CD4-positive, alpha-beta memory T cell (primary cell): ENCODE results near the gene RXRB. TPM values are rescaled to one million over a fixed set of nuclear protein-coding genes. Genes with fewer than 3 reads are reported as not detected.

ENCODE experiments used
- CTCF ChIA-PET: fragments of 350-600 bp; sonication (Branson Sonifier 250); formaldehyde crosslinking; loops from one replicate; lab custom pipeline; 2021; ENCODE audit warnings: inconsistent platforms; ENCODE audit not compliant: partially characterized antibody; lab: Charles Lee
- POLR2A ChIA-PET: fragments of 350-600 bp; sonication (Branson Sonifier 250); formaldehyde crosslinking; loops from one replicate; lab custom pipeline; 2021; ENCODE audit not compliant: partially characterized antibody; lab: Charles Lee
- DNase-seq, 5 donors: peaks; one replicate each; pipeline versions ENCODE4 v3.0.0 to v3.0.0-alpha.2; 2020 to 2022; ENCODE audit warnings: mixed read lengths in 1 of 5
- H3K27ac ChIP-seq: one replicate; pipeline ENCODE4 v1.7.0; 2013; ENCODE audit warnings: low read depth, low read length
- H3K27me3 ChIP-seq: 2 replicates; pipeline ENCODE4 v1.7.0; 2013; ENCODE audit warnings: mild to moderate bottlenecking, low read length, moderate library complexity; ENCODE audit not compliant: insufficient read depth
- H3K36me3 ChIP-seq: 2 replicates; pipeline ENCODE4 v1.7.0; 2013; ENCODE audit warnings: mild to moderate bottlenecking, low read length, moderate library complexity; ENCODE audit not compliant: insufficient read depth
- H3K4me1 ChIP-seq: 2 replicates; pipeline ENCODE4 v1.7.0; 2013; ENCODE audit warnings: mild to moderate bottlenecking, low read length, moderate library complexity; ENCODE audit not compliant: insufficient read depth
- H3K4me3 ChIP-seq, 2 donors: one replicate each; pipeline ENCODE4 v1.7.0; 2013; ENCODE audit warnings: low read length in 2 of 2, mild to moderate bottlenecking in 1 of 2
- H3K9me3 ChIP-seq, 2 donors: one replicate each; pipeline ENCODE4 v1.7.0; 2013; ENCODE audit warnings: low read length in 2 of 2, control low read depth in 1 of 2; ENCODE audit not compliant: control insufficient read depth in 1 of 2
- H3K27ac Mint-ChIP-seq, 7 donors: one replicate each; pipeline ENCODE4 v1.8.0; 2020 to 2021; ENCODE audit warnings: mixed read lengths in 7 of 7, mild to moderate bottlenecking in 6 of 7, inconsistent platforms in 3 of 7, moderate library complexity in 3 of 7
- H3K27me3 Mint-ChIP-seq, 2 donors: one replicate each; pipeline ENCODE4 v1.8.0; 2020 to 2021; ENCODE audit warnings: mixed read lengths in 2 of 2
- H3K36me3 Mint-ChIP-seq, 2 donors: one replicate each; pipeline ENCODE4 v1.8.0; 2020 to 2021; ENCODE audit warnings: mixed read lengths in 2 of 2, inconsistent platforms in 1 of 2, mild to moderate bottlenecking in 1 of 2
- H3K4me1 Mint-ChIP-seq, 4 donors: one replicate each; pipeline ENCODE4 v1.8.0; 2020 to 2021; ENCODE audit warnings: mixed read lengths in 4 of 4, mild to moderate bottlenecking in 1 of 4
- H3K4me3 Mint-ChIP-seq, 8 donors: one replicate each; pipeline ENCODE4 v1.8.0; 2020 to 2021; ENCODE audit warnings: mixed read lengths in 8 of 8, mild to moderate bottlenecking in 7 of 8, moderate library complexity in 6 of 8, inconsistent platforms in 3 of 8
- H3K9me3 Mint-ChIP-seq, 8 donors: one replicate each; pipeline ENCODE4 v1.8.0; 2020 to 2021; ENCODE audit warnings: mixed read lengths in 8 of 8, mild to moderate bottlenecking in 5 of 8, inconsistent platforms in 3 of 8, moderate library complexity in 1 of 8
- intact Hi-C: fragments of 100-400 bp; cut with micrococcal nuclease; formaldehyde crosslinking; loops from one replicate; pipeline ENCODE4 v1.15.1; 2023
- polyA plus RNA-seq, 2 donors: library from polyadenylated mRNA; unstranded; fragments of 300-500 nt; fragmentation: Illumina TruSeq; gene quantifications; one replicate each; pipeline ENCODE4 v1.2.3, GENCODE V29; 2021
- total RNA-seq, 2 experiments: library from RNA; stranded (reverse); gene quantifications; one replicate each; pipeline ENCODE4 v1.2.3, GENCODE V29; 2021

Gene RXRB
- total and polyA plus RNA-seq, 4 experiments from 2014 or later = 5.6 to 94.3 (median 50.3) TPM

DNA sequence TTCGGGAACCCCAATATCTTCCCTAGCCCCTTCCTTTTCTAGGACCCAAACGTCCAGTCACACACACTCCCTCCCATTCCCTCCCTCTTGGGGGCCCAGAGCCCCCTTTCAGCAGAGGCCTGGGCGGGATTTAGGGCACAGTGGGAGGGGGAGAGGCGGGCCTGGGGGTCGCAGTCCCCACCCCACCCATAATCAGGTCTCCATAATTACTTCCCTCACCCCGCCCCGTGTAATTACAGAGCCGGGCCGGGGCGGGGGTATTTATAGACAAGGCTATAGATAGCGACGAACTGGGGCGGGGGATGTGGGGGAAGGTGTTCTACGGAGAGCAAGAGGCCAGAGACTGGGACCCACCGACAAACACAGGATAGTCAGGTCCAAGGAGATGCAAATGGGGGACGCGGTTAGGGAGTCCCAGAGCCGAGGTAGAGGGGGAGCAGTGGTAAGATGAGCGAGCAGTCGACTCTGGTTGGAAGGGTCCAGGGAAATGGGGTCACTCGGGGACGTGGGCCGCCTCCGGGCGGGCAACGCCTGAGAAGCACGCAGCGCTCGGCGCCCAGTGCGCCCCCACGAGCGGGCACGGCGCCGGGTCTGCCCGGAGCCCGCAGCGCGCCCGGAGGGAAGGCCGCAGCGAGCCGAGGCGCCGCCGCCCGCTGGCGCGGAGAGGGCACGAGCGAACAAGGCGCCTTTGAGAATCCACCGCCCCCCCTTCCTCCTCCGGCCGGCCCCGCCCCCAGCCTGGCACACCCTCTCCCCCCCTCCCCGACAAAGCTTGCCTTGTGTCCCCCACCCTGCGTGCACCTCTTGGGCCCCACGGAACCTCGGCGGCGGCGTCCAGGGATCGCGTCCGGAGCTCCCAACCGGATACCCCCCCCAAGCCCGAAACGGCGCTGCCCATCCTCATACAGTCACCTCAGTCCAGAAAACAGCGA, 7.5 kb downstream of the RXRB start:
- ChIA-PET POLR2A (interaction anchor here (0.8 to 2.2 kb wide), 6 partner anchors 9 to 221 kb away, joined by 3 to 9 read pairs (median 3); partner anchors contain the start of gene RING1), CTCF (no interaction called here)
- Mint-ChIP-seq H3K27me3 (peaks cover 15 to 19% of the 10 kb centered on the region in 2 donors), H3K4me1 (peaks cover 9 to 29% (median 17%) of the 10 kb centered on the region in 4 donors), H3K4me3 (peak overlapping the region; percentile 73 to 88 (median 84)), H3K36me3 (peaks cover 37 to 45% of the 10 kb centered on the region in 2 donors), H3K9me3 (no peaks in the 10 kb centered on the region), H3K27ac (peak overlapping the region in 6 of 7 donors; percentile 29 to 90 (median 66))
- peaks cover 21% of the 10 kb centered on the region for H3K27me3 ChIP-seq
- peaks cover 26% of the 10 kb centered on the region for H3K4me1 ChIP-seq
- DNase-seq = peak in 2 of 5 donors; percentile 11 to 47
- intact Hi-C loops = no loop called here
- H3K27ac ChIP-seq = no peak overlapping the region
- H3K36me3 ChIP-seq = peaks cover 33% of the 10 kb centered on the region
- H3K9me3 ChIP-seq = no peaks in the 10 kb centered on the region
- H3K4me3 ChIP-seq = peak overlapping the region in 1 of 2 donors; percentile 32

DNA sequence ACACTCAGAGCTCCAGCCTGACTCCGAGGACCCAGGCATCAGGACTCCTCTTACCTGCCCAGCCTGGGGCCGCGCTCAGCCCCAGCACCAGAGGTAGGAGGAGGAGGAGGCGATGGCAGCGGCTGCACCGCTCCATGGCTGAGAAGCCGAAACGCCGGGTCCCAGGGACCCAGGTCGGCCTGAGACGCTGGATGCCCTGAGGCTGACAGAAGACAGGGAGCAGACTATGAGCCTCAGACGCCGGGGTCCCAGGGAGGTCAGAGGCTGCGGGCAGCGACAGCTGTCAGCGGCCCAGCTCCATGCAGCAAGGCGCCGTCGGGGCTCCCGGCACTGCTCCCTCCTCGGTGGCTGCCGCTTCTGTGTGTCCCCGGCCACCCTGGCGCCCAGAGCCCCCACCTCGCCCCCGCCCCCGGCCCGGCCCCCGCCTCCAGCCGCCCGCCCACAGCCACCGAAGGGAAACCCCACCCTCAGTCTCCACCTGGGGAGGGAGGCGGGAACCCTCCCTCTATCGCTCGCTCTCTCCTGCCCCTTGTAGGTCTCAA, 8.3 kb downstream of the RXRB start, which contains the start of gene COL11A2:
COL11A2 (minus strand) TSS at position 363 of the 542 bp plus-strand sequence; CDS start at position 136, 227 bp downstream.
- H3K27me3 Mint-ChIP-seq = peaks cover 20 to 24% of the 10 kb centered on the region in 2 donors
- H3K36me3 Mint-ChIP-seq = peaks cover 33 to 37% of the 10 kb centered on the region in 2 donors
- CTCF ChIA-PET = interaction anchor here (1.3 kb wide), 1 partner anchor 31 kb away, joined by 5 read pairs; no protein-coding TSS in a partner anchor
- intact Hi-C loops = no loop called here
- Histone ChIP-seq H3K4me3 (peak within 1 kb of the TSS in 1 of 2 donors; percentile 32), H3K4me1 (peaks cover 19% of the 10 kb centered on the region), H3K36me3 (peaks cover 31% of the 10 kb centered on the region), H3K27ac (no peak within 1 kb of the TSS), H3K9me3 (no peaks in the 10 kb centered on the region), H3K27me3 (peaks cover 21% of the 10 kb centered on the region)
- peak in 2 of 5 donors; percentile 22 to 51 for DNase-seq
- POLR2A ChIA-PET = interaction anchor here (0.9 to 2.2 kb wide), 6 partner anchors 8 to 220 kb away, joined by 3 to 9 read pairs (median 4); partner anchors contain the start of genes RPS18 and VPS52
- H3K4me1 Mint-ChIP-seq = peaks cover 5 to 21% (median 10%) of the 10 kb centered on the region in 4 donors
- no peaks in the 10 kb centered on the region for H3K9me3 Mint-ChIP-seq
- H3K27ac Mint-ChIP-seq = peak within 1 kb of the TSS in 5 of 7 donors; percentile 29 to 90 (median 72)
- H3K4me3 Mint-ChIP-seq = peak within 1 kb of the TSS; percentile 73 to 88 (median 84)

GRCh38 chr6:33191383-33192104, 8.9 kb downstream of the RXRB start:
- Histone ChIP-seq H3K4me3 (no peak overlapping the region), H3K36me3 (peaks cover 26% of the 10 kb centered on the region), H3K27me3 (peaks cover 21% of the 10 kb centered on the region), H3K27ac (no peak overlapping the region), H3K4me1 (peaks cover 16% of the 10 kb centered on the region), H3K9me3 (no peaks in the 10 kb centered on the region)
- Mint-ChIP-seq H3K9me3 (no peaks in the 10 kb centered on the region), H3K4me3 (peak overlapping the region in 4 of 8 donors; percentile 39 to 88 (median 59)), H3K36me3 (peaks cover 29 to 33% of the 10 kb centered on the region in 2 donors), H3K27ac (peak overlapping the region in 1 of 7 donors; percentile 26), H3K4me1 (peaks cover 5 to 21% (median 9%) of the 10 kb centered on the region in 4 donors), H3K27me3 (peaks cover 21 to 25% of the 10 kb centered on the region in 2 donors)
- intact Hi-C loops = no loop called here
- peak in 1 of 5 donors; percentile 29 for DNase-seq
- CTCF ChIA-PET = interaction anchor here (1.3 kb wide), 1 partner anchor 30 kb away, joined by 5 read pairs; no protein-coding TSS in a partner anchor
- POLR2A ChIA-PET = interaction anchor here (0.9 to 2.2 kb wide), 6 partner anchors 8 to 220 kb away, joined by 3 to 9 read pairs (median 4); partner anchors contain the start of genes RPS18 and VPS52

- peak overlapping the region in 1 of 7 donors; percentile 73 for H3K27ac Mint-ChIP-seq
- no peaks in the 10 kb centered on the region for H3K9me3 ChIP-seq
- no peaks in the 10 kb centered on the region for H3K9me3 Mint-ChIP-seq
- ChIA-PET CTCF (interaction anchor here (1.2 kb wide), 1 partner anchor 18 kb away, joined by 6 read pairs; the partner anchor contains the start of gene RING1), POLR2A (interaction anchor here (0.9 to 1.4 kb wide), 2 partner anchors 9 to 81 kb away, joined by 4 to 5 read pairs; partner anchors contain the start of genes RPS18, RXRB and VPS52)
- H3K27me3 ChIP-seq = peaks cover 21% of the 10 kb centered on the region
- H3K4me1 Mint-ChIP-seq = peaks cover 5 to 23% (median 9%) of the 10 kb centered on the region in 4 donors
- peaks cover 21 to 26% of the 10 kb centered on the region in 2 donors for H3K27me3 Mint-ChIP-seq
- no peak overlapping the region for H3K4me3 Mint-ChIP-seq
- intact Hi-C loops = no loop called here
- H3K4me3 ChIP-seq = no peak overlapping the region
- H3K27ac ChIP-seq = no peak overlapping the region
- peaks cover 17% of the 10 kb centered on the region for H3K36me3 ChIP-seq
- peaks cover 20 to 23% of the 10 kb centered on the region in 2 donors for H3K36me3 Mint-ChIP-seq
- H3K4me1 ChIP-seq = peaks cover 16% of the 10 kb centered on the region
- peak in 1 of 5 donors; percentile 10 for DNase-seq
Observed at GRCh38 chr6:33190504-33191107, 9.9 kb downstream of the RXRB start.

DNA sequence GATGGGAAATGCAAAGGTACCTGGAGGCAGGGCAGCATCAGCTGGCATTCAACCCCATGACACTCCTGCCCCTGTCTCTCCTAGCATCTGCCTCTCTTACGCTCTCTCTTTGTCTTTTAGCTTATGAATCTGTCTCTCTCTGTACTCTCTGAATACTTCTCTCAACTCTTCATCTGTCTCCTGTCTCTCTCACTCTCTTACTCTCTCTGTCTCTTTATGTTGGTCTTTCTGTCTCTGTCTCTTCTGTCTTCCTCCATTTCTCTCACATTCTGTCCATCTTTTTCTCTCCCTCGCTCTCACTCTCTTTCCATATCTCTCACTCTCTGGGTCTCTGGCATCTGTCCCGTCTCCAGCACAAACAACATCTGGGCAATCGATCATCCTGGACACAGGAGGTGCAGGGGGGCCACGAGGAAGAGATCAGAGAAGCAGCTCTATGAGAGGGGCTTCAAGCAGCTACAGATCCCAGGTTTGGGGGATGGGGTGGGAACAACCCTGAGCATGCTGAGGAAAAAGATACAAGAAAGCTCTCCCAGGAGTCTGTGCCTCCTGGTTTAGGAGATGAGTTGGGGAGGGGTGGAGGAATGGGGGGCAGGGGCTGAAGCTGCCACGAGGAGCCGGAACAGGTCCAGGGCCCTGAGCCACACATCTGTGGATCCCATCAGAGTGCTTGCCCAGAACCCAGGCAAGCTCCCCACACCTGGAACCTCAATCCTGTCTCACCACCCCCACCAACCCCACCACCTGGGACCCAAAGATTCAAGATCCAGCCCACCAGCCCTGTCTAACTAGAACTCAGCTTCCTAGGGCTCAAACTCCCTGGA, 10.6 kb downstream of the RXRB start:
- CTCF ChIA-PET = interaction anchor here (0.6 to 1.2 kb wide), 3 partner anchors 9 to 59 kb away, joined by 3 to 6 read pairs (median 4); partner anchors contain the start of gene RING1
- H3K9me3 Mint-ChIP-seq = no peaks in the 10 kb centered on the region
- H3K36me3 ChIP-seq = peaks cover 9% of the 10 kb centered on the region

More for the DNA sequence above, 10.6 kb downstream of the RXRB start:
- H3K36me3 Mint-ChIP-seq = peaks cover 13 to 16% of the 10 kb centered on the region in 2 donors
- peak overlapping the region in 2 of 7 donors; percentile 7 to 70 for H3K27ac Mint-ChIP-seq
- peaks cover 21% of the 10 kb centered on the region for H3K27me3 ChIP-seq
- H3K4me1 ChIP-seq = peaks cover 16% of the 10 kb centered on the region
- peak in 1 of 5 donors; percentile 20 for DNase-seq
- peaks cover 21 to 26% of the 10 kb centered on the region in 2 donors for H3K27me3 Mint-ChIP-seq
- no peak overlapping the region for H3K27ac ChIP-seq
- H3K4me3 Mint-ChIP-seq = no peak overlapping the region
- POLR2A ChIA-PET = interaction anchor here (0.9 kb wide), 1 partner anchor 10 kb away, joined by 5 read pairs; the partner anchor contains the start of gene RXRB
- peaks cover 5 to 24% (median 9%) of the 10 kb centered on the region in 4 donors for H3K4me1 Mint-ChIP-seq
- intact Hi-C loops = no loop called here
- H3K9me3 ChIP-seq = no peaks in the 10 kb centered on the region
- H3K4me3 ChIP-seq = no peak overlapping the region
